GM21515 (cell line): ENCODE data around the gene ZNF331.

ENCODE experiments used
- ATAC-seq: cut with Tn5 transposase; IDR thresholded peaks from one replicate; pipeline ENCODE4 v1.9.1; 2021; ENCODE audit not compliant: unreplicated experiment

The ZNF331 gene

DNA sequence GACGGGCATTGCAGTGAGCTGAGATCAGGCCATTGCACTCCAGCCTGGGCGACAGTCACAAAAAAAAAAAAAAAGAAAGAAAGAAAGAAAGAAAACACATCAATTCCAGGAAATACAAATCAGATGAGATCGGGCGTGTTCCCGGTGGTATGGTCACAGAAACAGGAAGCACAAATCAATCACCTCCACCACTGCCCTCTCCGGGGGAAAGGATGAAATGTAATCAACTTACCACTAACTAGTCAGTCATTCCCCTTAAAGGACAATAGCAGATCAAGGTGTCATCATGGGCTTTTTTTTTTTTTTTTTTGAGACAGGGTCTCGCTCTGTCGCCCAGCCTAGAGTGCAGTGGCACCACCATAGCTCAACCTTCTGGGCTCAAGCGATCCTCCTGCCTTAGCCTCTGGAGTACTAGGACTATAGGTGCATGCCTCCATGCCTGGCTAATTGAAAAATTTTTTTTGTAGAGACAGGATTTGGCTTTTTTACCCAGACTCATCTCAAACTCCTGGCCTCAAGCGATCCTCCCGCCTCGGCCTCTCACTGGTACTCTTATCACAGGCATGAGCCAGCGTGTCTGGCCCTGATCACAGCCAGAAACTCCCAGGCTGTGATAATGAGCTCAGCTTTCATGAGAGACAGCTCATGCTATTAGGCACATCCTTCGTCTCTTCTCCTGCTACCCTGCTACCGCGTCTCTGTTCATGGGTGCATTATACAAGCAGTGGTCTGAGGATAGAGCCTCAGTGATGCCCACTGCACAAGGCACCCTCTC lies 87.0 kb downstream of the ZNF331 start:
- ATAC-seq, result no peak

- ATAC-seq, result no peak
These were observed 88.5 kb downstream of the ZNF331 start for GRCh38 chr19:53626486-53626885.

- ATAC-seq, result no peak
These were observed 89.0 kb downstream of the ZNF331 start for GRCh38 chr19:53626976-53627375.
